Naive thymus-derived CD4-positive, alpha-beta T cell (primary cell): ENCODE results near the gene MARS1. TPM values are rescaled to one million over a fixed set of nuclear protein-coding genes. Genes with fewer than 3 reads are reported as not detected.
"Not testable (repeated sequence)": the region's sequence is repeated elsewhere in the genome, so short reads cannot be mapped to it uniquely, and the experiment has no call there.

ENCODE experiments used
- ATAC-seq: fragments of 150-1000 bp; cut with Tn5 transposase; 2 replicates; pipeline ENCODE4 v1.10.0; 2021; ENCODE audit warnings: mild to moderate bottlenecking, moderate library complexity
- CTCF ChIA-PET: fragments of 350-600 bp; sonication (Branson Sonifier 250); formaldehyde crosslinking; loops from one replicate; lab custom pipeline; 2021; ENCODE audit warnings: antibody characterized with exemption; lab: Charles Lee
- POLR2A ChIA-PET: fragments of 350-600 bp; sonication (Branson Sonifier 250); formaldehyde crosslinking; loops from one replicate; lab custom pipeline; 2021; ENCODE audit warnings: antibody characterized with exemption, inconsistent platforms; lab: Charles Lee
- DNase-seq, 9 donors: peaks; one replicate each; pipeline versions ENCODE4 v3.0.0 to v3.0.0-alpha.2; 2020 to 2022; ENCODE audit warnings: mixed read lengths in 1 of 9
- H3K27ac ChIP-seq: one replicate; pipeline ENCODE4 v1.7.0; 2013; ENCODE audit warnings: mild to moderate bottlenecking, low read depth, low read length, moderate library complexity
- H3K27me3 ChIP-seq, 2 donors: one replicate each; pipeline ENCODE4 v1.7.0; 2013; ENCODE audit warnings: low read length in 2 of 2, mild to moderate bottlenecking in 2 of 2, moderate library complexity in 2 of 2; ENCODE audit not compliant: control insufficient read depth in 2 of 2, insufficient read depth in 2 of 2
- H3K36me3 ChIP-seq, 3 experiments: 1 replicate in 2 of 3; 2 replicates in 1 of 3; pipeline ENCODE4 v1.7.0; 2013; ENCODE audit warnings: low read length in 3 of 3, mild to moderate bottlenecking in 3 of 3, moderate library complexity in 1 of 3; ENCODE audit not compliant: insufficient read depth in 3 of 3, control insufficient read depth in 2 of 3
- H3K4me1 ChIP-seq, 2 donors: one replicate each; pipeline ENCODE4 v1.7.0; 2013; ENCODE audit warnings: low read length in 2 of 2, mild to moderate bottlenecking in 2 of 2, moderate library complexity in 1 of 2; ENCODE audit not compliant: control insufficient read depth in 2 of 2, insufficient read depth in 2 of 2
- H3K4me3 ChIP-seq: 2 replicates; pipeline ENCODE4 v1.7.0; 2013; ENCODE audit warnings: mild to moderate bottlenecking, low read length
- H3K9me3 ChIP-seq, 3 experiments: 1 replicate in 2 of 3; 2 replicates in 1 of 3; pipeline ENCODE4 v1.7.0; 2013; ENCODE audit warnings: low read length in 3 of 3; ENCODE audit not compliant: control insufficient read depth in 2 of 3
- H3K27ac Mint-ChIP-seq, 9 donors: one replicate each; pipeline ENCODE4 v1.8.0; 2020 to 2022; ENCODE audit warnings: mixed read lengths in 9 of 9, mild to moderate bottlenecking in 8 of 9, moderate library complexity in 5 of 9, inconsistent platforms in 2 of 9
- H3K27me3 Mint-ChIP-seq, 5 donors: one replicate each; pipeline ENCODE4 v1.8.0; 2021 to 2022; ENCODE audit warnings: mixed read lengths in 5 of 5, mild to moderate bottlenecking in 1 of 5
- H3K36me3 Mint-ChIP-seq, 5 donors: one replicate each; pipeline ENCODE4 v1.8.0; 2020 to 2022; ENCODE audit warnings: mixed read lengths in 5 of 5, mild to moderate bottlenecking in 3 of 5, inconsistent platforms in 1 of 5
- H3K4me1 Mint-ChIP-seq, 7 donors: one replicate each; pipeline ENCODE4 v1.8.0; 2020 to 2022; ENCODE audit warnings: mixed read lengths in 7 of 7, mild to moderate bottlenecking in 3 of 7, inconsistent platforms in 1 of 7
- H3K4me3 Mint-ChIP-seq, 10 donors: one replicate each; pipeline ENCODE4 v1.8.0; 2020 to 2022; ENCODE audit warnings: mild to moderate bottlenecking in 10 of 10, mixed read lengths in 10 of 10, moderate library complexity in 6 of 10, inconsistent platforms in 2 of 10
- H3K9me3 Mint-ChIP-seq, 11 donors: one replicate each; pipeline ENCODE4 v1.8.0; 2020 to 2022; ENCODE audit warnings: mixed read lengths in 11 of 11, mild to moderate bottlenecking in 4 of 11, inconsistent platforms in 1 of 11, moderate library complexity in 1 of 11
- intact Hi-C, 2 donors: fragments of 100-400 bp; cut with micrococcal nuclease; formaldehyde crosslinking; loops; one replicate each; pipeline ENCODE4 v1.15.1; 2023
- polyA plus RNA-seq, 2 donors: library from polyadenylated mRNA; unstranded; fragments of 300-500 nt; fragmentation: Illumina TruSeq; gene quantifications; one replicate each; pipeline ENCODE4 v1.2.3, GENCODE V29; 2021
- total RNA-seq, 6 experiments: library from RNA in 5 of 6; stranded (reverse) in 5 of 6; gene quantifications; 1 replicate in 5 of 6; 2 replicates in 1 of 6; pipeline ENCODE4 v1.2.3 and lab custom pipeline; 2021 to 2026

Gene MARS1
- total and polyA plus RNA-seq, 7 experiments from 2014 or later, result 86.0 to 229 (median 184) TPM

- H3K27me3 Mint-ChIP-seq, result peaks cover 0 to 4% (median 0%) of the 10 kb centered on the region in 5 donors
- Histone ChIP-seq H3K4me1 (peaks cover 19 to 24% of the 10 kb centered on the region in 2 donors), H3K9me3 (no peaks in the 10 kb centered on the region), H3K27me3 (no peaks in the 10 kb centered on the region), H3K4me3 (no peak overlapping the region), H3K27ac (no peak overlapping the region), H3K36me3 (peaks cover 19 to 59% (median 21%) of the 10 kb centered on the region in 3 experiments)
- peaks cover 5 to 46% (median 32%) of the 10 kb centered on the region in 5 donors for H3K36me3 Mint-ChIP-seq
- ChIA-PET CTCF (no interaction called here), POLR2A (interaction anchor here (0.6 to 3.4 kb wide), 13 partner anchors 8 to 797 kb away, joined by 3 to 16 read pairs (median 4); partner anchors contain the start of genes ARHGAP9 and GLI1)
- peaks cover 0 to 9% (median 0%) of the 10 kb centered on the region in 11 donors for H3K9me3 Mint-ChIP-seq
- peak overlapping the region in 7 of 9 donors; percentile 4 to 99 (median 64) for H3K27ac Mint-ChIP-seq
- DNase-seq (no peak), ATAC-seq (no peak)
- intact Hi-C loops, result no loop called here
- no peak overlapping the region for H3K4me3 Mint-ChIP-seq
- peaks cover 25 to 56% (median 38%) of the 10 kb centered on the region in 7 donors for H3K4me1 Mint-ChIP-seq
These were observed 28.8 kb downstream of the MARS1 start for GRCh38 chr12:57516617-57517153.

DNA sequence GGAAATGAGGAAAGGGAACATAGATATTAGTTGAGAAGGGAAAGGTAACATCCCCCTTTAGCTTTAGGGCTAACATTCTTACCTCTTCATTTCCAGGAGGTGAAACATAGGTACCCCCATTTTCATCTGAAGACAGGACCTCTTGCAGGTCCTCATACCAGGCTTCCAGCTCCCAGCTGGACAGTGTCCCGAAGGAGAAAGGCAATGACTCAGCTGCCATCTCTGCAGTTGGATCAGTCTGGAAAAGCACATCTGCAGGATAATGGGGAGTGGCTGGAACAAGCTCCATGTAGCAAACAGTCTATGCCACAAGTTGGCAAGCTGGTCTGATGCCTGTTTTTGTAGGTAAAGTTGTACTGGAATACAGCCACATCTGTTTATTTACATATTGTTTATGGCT lies 29.3 kb downstream of the MARS1 start:
- H3K4me1 ChIP-seq, result peaks cover 23 to 29% of the 10 kb centered on the region in 2 donors
- peak overlapping the region in 4 of 10 donors; percentile 38 to 68 (median 46) for H3K4me3 Mint-ChIP-seq
- no peaks in the 10 kb centered on the region for H3K9me3 ChIP-seq
- no peak for DNase-seq
- H3K36me3 Mint-ChIP-seq, result peaks cover 5 to 42% (median 28%) of the 10 kb centered on the region in 5 donors
- H3K27me3 Mint-ChIP-seq, result peaks cover 0 to 6% (median 0%) of the 10 kb centered on the region in 5 donors
- CTCF ChIA-PET, result no interaction called here
- peak overlapping the region in 7 of 9 donors; percentile 64 to 99 (median 72) for H3K27ac Mint-ChIP-seq
- H3K27me3 ChIP-seq, result no peaks in the 10 kb centered on the region
- no peak overlapping the region for H3K4me3 ChIP-seq
- intact Hi-C loops, result no loop called here
- peak overlapping the region; percentile 9 for H3K27ac ChIP-seq
- POLR2A ChIA-PET, result interaction anchor here (0.5 to 3.4 kb wide), 10 partner anchors 13 to 798 kb away, joined by 3 to 16 read pairs (median 4); partner anchors contain the start of gene ARHGAP9
- H3K36me3 ChIP-seq, result peaks cover 14 to 54% (median 16%) of the 10 kb centered on the region in 3 experiments
- ATAC-seq, result no peak
- H3K4me1 Mint-ChIP-seq, result peaks cover 28 to 58% (median 43%) of the 10 kb centered on the region in 7 donors
- peaks cover 0 to 9% (median 0%) of the 10 kb centered on the region in 11 donors for H3K9me3 Mint-ChIP-seq

- Mint-ChIP-seq H3K4me3 (peak overlapping the region in 6 of 10 donors; percentile 38 to 98 (median 51)), H3K36me3 (peaks cover 5 to 38% (median 23%) of the 10 kb centered on the region in 5 donors), H3K4me1 (peaks cover 28 to 60% (median 39%) of the 10 kb centered on the region in 7 donors), H3K27ac (peak overlapping the region in 8 of 9 donors; percentile 55 to 99 (median 83))
- peak overlapping the region; percentile 9 for H3K27ac ChIP-seq
- intact Hi-C loops, DNase-seq, H3K27me3 ChIP-seq, ATAC-seq, CTCF ChIA-PET, H3K4me3 ChIP-seq, H3K27me3 Mint-ChIP-seq, H3K9me3 ChIP-seq, H3K9me3 Mint-ChIP-seq: not testable (repeated sequence)
- POLR2A ChIA-PET, result interaction anchor here (0.5 to 3.4 kb wide), 7 partner anchors 12 to 291 kb away, joined by 3 to 16 read pairs (median 4); partner anchors contain the start of gene ARHGAP9
- H3K4me1 ChIP-seq, result peaks cover 23 to 29% of the 10 kb centered on the region in 2 donors
- peaks cover 13 to 49% (median 16%) of the 10 kb centered on the region in 3 experiments for H3K36me3 ChIP-seq
These were observed 29.9 kb downstream of the MARS1 start for GRCh38 chr12:57517718-57518117.

- H3K4me3 ChIP-seq, result no peak overlapping the region
- CTCF ChIA-PET, result no interaction called here
These were observed 30.5 kb downstream of the MARS1 start for GRCh38 chr12:57518176-57518919.

GRCh38 chr12:57518920-57519795 lies 31.3 kb downstream of the MARS1 start:
- H3K4me1 Mint-ChIP-seq, result peaks cover 39 to 72% (median 51%) of the 10 kb centered on the region in 7 donors
- H3K36me3 ChIP-seq, result peaks cover 9 to 38% (median 13%) of the 10 kb centered on the region in 3 experiments
- H3K4me1 ChIP-seq, result peaks cover 32 to 40% of the 10 kb centered on the region in 2 donors
- intact Hi-C loops, result no loop called here
- H3K27me3 ChIP-seq, result no peaks in the 10 kb centered on the region
- H3K9me3 ChIP-seq, result no peaks in the 10 kb centered on the region
- peak overlapping the region; percentile 95 for H3K27ac ChIP-seq
- peak overlapping the region; percentile 97 to 100 (median 99) for H3K27ac Mint-ChIP-seq
- peaks cover 0 to 7% (median 0%) of the 10 kb centered on the region in 5 donors for H3K27me3 Mint-ChIP-seq
- H3K36me3 Mint-ChIP-seq, result peaks cover 0 to 28% (median 21%) of the 10 kb centered on the region in 5 donors
- peak in 4 of 9 donors; percentile 10 to 44 (median 19) for DNase-seq
- ChIA-PET CTCF (interaction anchor here (0.6 to 0.9 kb wide), 2 partner anchors 15 to 275 kb away, joined by 3 read pairs; no protein-coding TSS in a partner anchor), POLR2A (interaction anchor here (0.7 to 2.6 kb wide), 13 partner anchors 10 to 222 kb away, joined by 3 to 50 read pairs (median 4); partner anchors contain the start of genes ARHGAP9 and DCTN2)
- H3K4me3 ChIP-seq, result peak overlapping the region; percentile 100
- ATAC-seq, result no peak
- peak overlapping the region; percentile 89 to 99 (median 98) for H3K4me3 Mint-ChIP-seq
- peaks cover 0 to 13% (median 0%) of the 10 kb centered on the region in 11 donors for H3K9me3 Mint-ChIP-seq

More at GRCh38 chr12:57518176-57518919, 30.5 kb downstream of the MARS1 start:
- H3K4me1 Mint-ChIP-seq, result peaks cover 31 to 63% (median 43%) of the 10 kb centered on the region in 7 donors
- Histone ChIP-seq H3K27me3 (no peaks in the 10 kb centered on the region), H3K27ac (peak overlapping the region; percentile 95), H3K36me3 (peaks cover 10 to 43% (median 13%) of the 10 kb centered on the region in 3 experiments), H3K9me3 (no peaks in the 10 kb centered on the region), H3K4me1 (peaks cover 24 to 32% of the 10 kb centered on the region in 2 donors)
- intact Hi-C loops, result no loop called here
- ATAC-seq (no peak), DNase-seq (no peak)
- POLR2A ChIA-PET, result interaction anchor here (0.7 to 3.3 kb wide), 6 partner anchors 11 to 223 kb away, joined by 3 to 16 read pairs (median 4); partner anchors contain the start of gene ARHGAP9
- H3K27ac Mint-ChIP-seq, result peak overlapping the region; percentile 77 to 100 (median 99)
- H3K4me3 Mint-ChIP-seq, result peak overlapping the region; percentile 23 to 99 (median 98)
- H3K9me3 Mint-ChIP-seq, result peaks cover 0 to 11% (median 0%) of the 10 kb centered on the region in 11 donors
- peaks cover 0 to 7% (median 0%) of the 10 kb centered on the region in 5 donors for H3K27me3 Mint-ChIP-seq
- H3K36me3 Mint-ChIP-seq, result peaks cover 0 to 32% (median 22%) of the 10 kb centered on the region in 5 donors
